Tibial artery (tissue), 4 donors: ENCODE results near the gene SYCE3.

Experiments
- DNase-seq, 2 donors: peaks; one replicate each; pipeline ENCODE4 v3.0.0-alpha.2; 2019
- H3K27ac ChIP-seq, 2 donors: fragments of 200-600 bp; sonication (generic) in 1 of 2; 1 replicate in 1 of 2; 2 replicates in 1 of 2; pipeline ENCODE4 v1.5.1; 2018 to 2019; ENCODE audit warnings: mild to moderate bottlenecking in 1 of 2
- H3K27me3 ChIP-seq, 2 donors: fragments of 200-600 bp; sonication (generic) in 1 of 2; one replicate each; pipeline versions ENCODE4 v1.5.1 to v1.6.0; 2016 to 2019
- H3K36me3 ChIP-seq, 3 donors: fragments of 200-600 bp; sonication (generic) in 2 of 3; one replicate each; pipeline ENCODE4 v1.5.1; 2016 to 2019; ENCODE audit warnings: mild to moderate bottlenecking in 2 of 3
- H3K4me1 ChIP-seq, 4 donors: fragments of 200-600 bp; sonication (generic) in 2 of 4; 1 replicate in 3 of 4; 2 replicates in 1 of 4; pipeline ENCODE4 v1.5.1; 2016 to 2019
- H3K4me3 ChIP-seq, 2 donors: fragments of 200-600 bp; sonication (generic) in 1 of 2; 1 replicate in 1 of 2; 2 replicates in 1 of 2; pipeline ENCODE4 v1.5.1; 2018 to 2019; ENCODE audit warnings: mild to moderate bottlenecking in 2 of 2
- H3K9me3 ChIP-seq, 3 donors: fragments of 200-600 bp; sonication (generic) in 1 of 3; one replicate each; pipeline ENCODE4 v1.5.1; 2016 to 2019
- intact Hi-C: fragments of 100-400 bp; cut with DNase I; formaldehyde crosslinking; loops from one replicate; pipeline ENCODE4 v1.15.0; 2023; ENCODE audit warnings: low total_unique reads
- TF ChIP-seq, protein P1 (sequence below), 2 experiments: fragments of 200-600 bp in 1 of 2; fragments of 450-650 bp in 1 of 2; IDR thresholded peaks; one replicate each; pipeline ENCODE4 v1.5.1; 2017 to 2019; ENCODE audit warnings: antibody characterized with exemption in 2 of 2, mild to moderate bottlenecking in 1 of 2, moderate library complexity in 1 of 2

SYCE3 gene

DNA sequence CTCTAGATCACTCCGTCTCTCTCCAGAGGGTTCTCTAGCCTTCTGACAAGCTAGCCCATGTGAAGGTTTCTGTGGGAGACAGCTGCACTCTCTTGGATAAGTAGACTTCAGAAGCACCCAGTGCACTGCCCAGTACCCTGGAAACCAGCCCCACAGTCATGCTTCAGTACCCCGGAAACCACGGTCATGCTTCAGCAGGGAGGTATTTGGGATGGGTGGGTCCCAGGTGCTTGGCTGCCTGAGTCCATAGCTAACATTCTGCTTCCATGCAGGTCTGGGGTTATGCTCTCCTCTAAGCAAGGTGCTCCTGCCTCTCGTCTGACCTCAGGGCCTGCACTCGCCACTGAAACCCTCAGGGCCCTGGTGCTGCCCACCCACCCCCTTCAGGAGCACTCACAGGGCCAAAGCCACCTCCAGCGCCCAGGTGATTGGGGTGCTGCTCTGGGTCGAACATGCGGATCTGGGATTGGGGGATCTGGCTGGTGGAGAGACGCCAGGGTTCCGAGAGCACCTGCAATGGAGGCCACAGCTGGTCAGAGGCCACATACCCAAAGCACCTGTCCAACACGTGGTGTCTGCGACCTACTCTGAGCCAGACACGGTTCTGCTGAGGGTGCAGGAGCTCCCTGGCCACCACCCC lies 7.3 kb upstream of the SYCE3 start:
- intact Hi-C loops = no loop called here

DNA sequence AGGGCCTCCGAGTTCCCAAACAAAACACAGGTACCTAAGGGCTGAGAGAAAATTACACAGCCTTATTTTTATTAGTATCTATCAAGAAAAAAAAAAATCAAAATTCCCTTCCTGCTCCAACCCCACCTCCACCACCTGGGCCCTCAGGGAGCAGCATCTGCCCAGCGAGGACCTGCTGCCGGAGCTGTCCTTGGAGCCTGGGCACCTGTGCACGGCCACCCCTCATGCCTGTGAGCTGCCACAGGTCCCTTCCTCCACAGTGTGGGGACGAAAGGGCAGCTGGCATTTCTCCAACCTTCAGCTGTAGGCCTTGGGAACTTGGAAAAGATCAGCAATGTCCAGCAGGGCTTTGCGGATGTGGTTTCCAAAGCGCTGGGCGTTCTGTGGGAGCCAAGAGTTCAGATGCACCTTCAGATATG lies 6.3 kb upstream of the SYCE3 start:
- peaks cover 0 to 55% (median 0%) of the 10 kb centered on the region in 3 donors for H3K36me3 ChIP-seq

More for the DNA sequence above, 7.3 kb upstream of the SYCE3 start:
- no peak overlapping the region for H3K4me3 ChIP-seq
- TF ChIP-seq, protein P1, sequence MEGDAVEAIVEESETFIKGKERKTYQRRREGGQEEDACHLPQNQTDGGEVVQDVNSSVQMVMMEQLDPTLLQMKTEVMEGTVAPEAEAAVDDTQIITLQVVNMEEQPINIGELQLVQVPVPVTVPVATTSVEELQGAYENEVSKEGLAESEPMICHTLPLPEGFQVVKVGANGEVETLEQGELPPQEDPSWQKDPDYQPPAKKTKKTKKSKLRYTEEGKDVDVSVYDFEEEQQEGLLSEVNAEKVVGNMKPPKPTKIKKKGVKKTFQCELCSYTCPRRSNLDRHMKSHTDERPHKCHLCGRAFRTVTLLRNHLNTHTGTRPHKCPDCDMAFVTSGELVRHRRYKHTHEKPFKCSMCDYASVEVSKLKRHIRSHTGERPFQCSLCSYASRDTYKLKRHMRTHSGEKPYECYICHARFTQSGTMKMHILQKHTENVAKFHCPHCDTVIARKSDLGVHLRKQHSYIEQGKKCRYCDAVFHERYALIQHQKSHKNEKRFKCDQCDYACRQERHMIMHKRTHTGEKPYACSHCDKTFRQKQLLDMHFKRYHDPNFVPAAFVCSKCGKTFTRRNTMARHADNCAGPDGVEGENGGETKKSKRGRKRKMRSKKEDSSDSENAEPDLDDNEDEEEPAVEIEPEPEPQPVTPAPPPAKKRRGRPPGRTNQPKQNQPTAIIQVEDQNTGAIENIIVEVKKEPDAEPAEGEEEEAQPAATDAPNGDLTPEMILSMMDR (IDR thresholded peaks at IDR 0.05) = no peak
- no peaks in the 10 kb centered on the region for H3K9me3 ChIP-seq
- H3K27ac ChIP-seq = no peak overlapping the region
- peaks cover 0 to 58% (median 0%) of the 10 kb centered on the region in 3 donors for H3K36me3 ChIP-seq
- DNase-seq = no peak
- no peaks in the 10 kb centered on the region for H3K4me1 ChIP-seq
- no peaks in the 10 kb centered on the region for H3K27me3 ChIP-seq

GRCh38 chr22:50568626-50569025 lies 5.9 kb upstream of the SYCE3 start:
- TF ChIP-seq, protein P1 (IDR thresholded peaks at IDR 0.05) = no peak
- H3K9me3 ChIP-seq = no peaks in the 10 kb centered on the region
- H3K36me3 ChIP-seq = peaks cover 0 to 51% (median 0%) of the 10 kb centered on the region in 3 donors
- H3K4me3 ChIP-seq = no peak overlapping the region
- no peaks in the 10 kb centered on the region for H3K27me3 ChIP-seq
- intact Hi-C loops = no loop called here
- DNase-seq = no peak
- no peak overlapping the region for H3K27ac ChIP-seq
- peaks cover 0 to 5% (median 1%) of the 10 kb centered on the region in 4 donors for H3K4me1 ChIP-seq

More for the DNA sequence above, 6.3 kb upstream of the SYCE3 start:
- Histone ChIP-seq H3K27me3 (no peaks in the 10 kb centered on the region), H3K9me3 (no peaks in the 10 kb centered on the region), H3K27ac (no peak overlapping the region), H3K4me1 (peaks cover 0 to under 1% (median 0%) of the 10 kb centered on the region in 4 donors), H3K4me3 (no peak overlapping the region)
- no peak for DNase-seq
- intact Hi-C loops = no loop called here
- TF ChIP-seq, protein P1 (IDR thresholded peaks at IDR 0.05) = no peak

DNA sequence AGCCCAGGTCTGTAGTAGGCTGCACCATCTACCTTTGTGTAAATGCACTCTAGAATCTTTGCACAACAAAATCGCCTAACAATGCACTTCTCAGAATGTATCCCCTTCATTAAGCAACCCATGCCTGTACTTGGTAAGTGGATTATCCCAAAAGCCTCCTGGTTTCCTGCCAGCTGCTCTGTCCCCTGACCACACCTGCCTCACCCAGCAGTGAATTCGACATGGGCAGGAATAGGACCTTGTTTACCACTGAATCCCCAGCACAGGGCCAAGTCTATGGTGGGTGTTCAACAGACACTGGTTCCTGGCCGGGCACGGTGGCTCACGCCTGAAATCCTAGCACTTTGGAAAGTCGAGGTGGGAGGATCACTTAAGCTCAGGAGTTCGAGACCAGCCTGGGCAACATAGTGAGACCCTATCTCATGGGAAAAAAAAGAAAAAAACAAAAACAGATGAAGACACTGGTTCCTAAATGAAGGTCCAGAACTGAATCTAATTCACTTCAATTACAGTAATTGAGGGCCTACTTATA lies 5.1 kb upstream of the SYCE3 start:
- Histone ChIP-seq H3K9me3 (no peaks in the 10 kb centered on the region), H3K36me3 (peaks cover 0 to 43% (median 0%) of the 10 kb centered on the region in 3 donors), H3K27me3 (no peaks in the 10 kb centered on the region), H3K27ac (no peak overlapping the region), H3K4me3 (no peak overlapping the region), H3K4me1 (peaks cover 0 to 11% (median 7%) of the 10 kb centered on the region in 4 donors)
- TF ChIP-seq, protein P1 (IDR thresholded peaks at IDR 0.05) = no peak
- intact Hi-C loops = no loop called here
- no peak for DNase-seq

DNA sequence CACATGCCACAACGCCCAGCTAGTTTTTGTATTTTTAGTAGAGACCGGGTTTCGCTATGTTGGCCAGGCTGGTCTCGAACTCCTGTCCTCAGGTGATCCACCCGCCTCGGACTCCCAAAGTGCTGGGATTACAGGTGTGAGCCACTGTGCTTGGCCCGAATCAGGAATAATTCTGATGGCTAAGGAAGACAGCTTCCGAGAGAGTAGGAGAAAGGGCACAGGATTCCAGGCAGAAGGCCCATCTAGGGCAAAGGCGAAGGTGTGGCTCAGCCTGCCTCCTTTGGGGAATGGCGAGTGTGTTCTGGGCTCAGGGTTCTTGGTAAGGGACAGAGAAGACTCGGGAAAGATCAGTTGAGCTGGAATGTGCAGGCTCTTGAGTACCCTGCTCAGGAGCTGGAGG lies 1.6 kb upstream of the SYCE3 start:
- intact Hi-C loops = no loop called here
- peaks cover 0 to 9% (median 0%) of the 10 kb centered on the region in 3 donors for H3K36me3 ChIP-seq
- TF ChIP-seq, protein P1 (IDR thresholded peaks at IDR 0.05) = no peak
- no peak for DNase-seq
- no peaks in the 10 kb centered on the region for H3K9me3 ChIP-seq
- no peak overlapping the region for H3K4me3 ChIP-seq
- H3K27me3 ChIP-seq = peaks cover 0 to 3% of the 10 kb centered on the region in 2 donors
- no peak overlapping the region for H3K27ac ChIP-seq
- H3K4me1 ChIP-seq = peaks cover 0 to 11% (median 7%) of the 10 kb centered on the region in 4 donors
